Astrocyte (in vitro differentiated cells and primary cell): ENCODE results near the gene CRHR1. TPM values are rescaled to one million over a fixed set of nuclear protein-coding genes. Genes with fewer than 3 reads are reported as not detected.

ENCODE experiments used
- DNase-seq: peaks from one replicate; pipeline ENCODE4 v3.0.0-alpha.2; 2010; ENCODE audit warnings: low read depth
- FAIRE-seq: peaks from 2 replicates; lab custom pipeline; 2011; peaks lifted over from hg19 to GRCh38; lab: Jason Lieb, UNC
- H2AFZ ChIP-seq: 2 replicates; pipeline ENCODE4 v1.6.0; 2012; ENCODE audit warnings: low read depth, low read length, inconsistent platforms
- H3K27ac ChIP-seq: 2 replicates; pipeline ENCODE4 v1.5.1; 2011; ENCODE audit warnings: low read depth, low read length, inconsistent platforms
- H3K27me3 ChIP-seq: 2 replicates; pipeline ENCODE4 v1.6.0; 2011; ENCODE audit warnings: low read length, inconsistent platforms; ENCODE audit not compliant: insufficient read depth
- H3K36me3 ChIP-seq: 2 replicates; pipeline ENCODE4 v1.5.1; 2011; ENCODE audit warnings: low read length, inconsistent platforms; ENCODE audit not compliant: insufficient read depth
- H3K4me1 ChIP-seq: 2 replicates; pipeline ENCODE4 v1.5.1; 2011; ENCODE audit warnings: low read length, inconsistent platforms; ENCODE audit not compliant: insufficient read depth
- H3K4me2 ChIP-seq: 2 replicates; pipeline ENCODE4 v1.6.0; 2012; ENCODE audit warnings: low read length, inconsistent platforms
- H3K4me3 ChIP-seq: 2 replicates; pipeline ENCODE4 v1.5.1; 2011; ENCODE audit warnings: low read depth, mild to moderate bottlenecking, low read length, inconsistent platforms; ENCODE audit not compliant: insufficient read depth
- H3K79me2 ChIP-seq: 2 replicates; pipeline ENCODE4 v1.6.0; 2012; ENCODE audit warnings: mild to moderate bottlenecking, low read length, inconsistent platforms; ENCODE audit not compliant: insufficient read depth
- H3K9ac ChIP-seq: 2 replicates; pipeline ENCODE4 v1.6.0; 2012; ENCODE audit warnings: mild to moderate bottlenecking, low read length, inconsistent platforms
- H3K9me3 ChIP-seq: 2 replicates; pipeline ENCODE4 v1.5.1; 2012; ENCODE audit warnings: low read depth, mild to moderate bottlenecking, low read length, inconsistent platforms; ENCODE audit not compliant: insufficient read depth
- H4K20me1 ChIP-seq: 2 replicates; pipeline ENCODE4 v1.6.0; 2012; ENCODE audit warnings: low read length, inconsistent platforms; ENCODE audit not compliant: insufficient read depth
- H3K27ac Mint-ChIP-seq: one replicate; pipeline ENCODE4 v1.8.0; 2021; ENCODE audit warnings: mild to moderate bottlenecking, mixed read lengths; ENCODE audit not compliant: unreplicated experiment
- H3K27me3 Mint-ChIP-seq: one replicate; pipeline ENCODE4 v1.8.0; 2021; ENCODE audit warnings: low read depth, mixed read lengths; ENCODE audit not compliant: unreplicated experiment
- H3K36me3 Mint-ChIP-seq: one replicate; pipeline ENCODE4 v1.8.0; 2021; ENCODE audit warnings: low read depth, mixed read lengths; ENCODE audit not compliant: unreplicated experiment
- H3K4me1 Mint-ChIP-seq: one replicate; pipeline ENCODE4 v1.8.0; 2021; ENCODE audit warnings: low read depth, mixed read lengths; ENCODE audit not compliant: unreplicated experiment
- H3K4me3 Mint-ChIP-seq: one replicate; pipeline ENCODE4 v1.8.0; 2021; ENCODE audit warnings: mild to moderate bottlenecking, moderate library complexity, mixed read lengths; ENCODE audit not compliant: unreplicated experiment
- H3K9me3 Mint-ChIP-seq: one replicate; pipeline ENCODE4 v1.8.0; 2021; ENCODE audit warnings: mild to moderate bottlenecking, mixed read lengths; ENCODE audit not compliant: unreplicated experiment
- EZH2 ChIP-seq: IDR thresholded peaks from 2 replicates; pipeline ENCODE4 v1.6.1; 2012; ENCODE audit warnings: mild to moderate bottlenecking, low read length, inconsistent platforms; ENCODE audit not compliant: insufficient read depth
- total RNA-seq: library from RNA; stranded (reverse); gene quantifications from 2 replicates; pipeline ENCODE4 v1.2.1, GENCODE V29; 2021
- TF ChIP-seq, protein P1 (sequence below): IDR thresholded peaks from 2 replicates; pipeline ENCODE4 v1.5.1; 2011; ENCODE audit warnings: low read depth, mild to moderate bottlenecking, inconsistent platforms, low read length, moderate library complexity; ENCODE audit not compliant: insufficient read depth

Gene CRHR1
- total RNA-seq, 1 donor from 2014 or later: 0.20 TPM

GRCh38 chr17:45750779-45751440 is 33.2 kb upstream of the CRHR1 start:
- H3K4me2 ChIP-seq: no peak overlapping the region
- H3K9me3 Mint-ChIP-seq: no peaks in the 10 kb centered on the region
- TF ChIP-seq, protein P1, sequence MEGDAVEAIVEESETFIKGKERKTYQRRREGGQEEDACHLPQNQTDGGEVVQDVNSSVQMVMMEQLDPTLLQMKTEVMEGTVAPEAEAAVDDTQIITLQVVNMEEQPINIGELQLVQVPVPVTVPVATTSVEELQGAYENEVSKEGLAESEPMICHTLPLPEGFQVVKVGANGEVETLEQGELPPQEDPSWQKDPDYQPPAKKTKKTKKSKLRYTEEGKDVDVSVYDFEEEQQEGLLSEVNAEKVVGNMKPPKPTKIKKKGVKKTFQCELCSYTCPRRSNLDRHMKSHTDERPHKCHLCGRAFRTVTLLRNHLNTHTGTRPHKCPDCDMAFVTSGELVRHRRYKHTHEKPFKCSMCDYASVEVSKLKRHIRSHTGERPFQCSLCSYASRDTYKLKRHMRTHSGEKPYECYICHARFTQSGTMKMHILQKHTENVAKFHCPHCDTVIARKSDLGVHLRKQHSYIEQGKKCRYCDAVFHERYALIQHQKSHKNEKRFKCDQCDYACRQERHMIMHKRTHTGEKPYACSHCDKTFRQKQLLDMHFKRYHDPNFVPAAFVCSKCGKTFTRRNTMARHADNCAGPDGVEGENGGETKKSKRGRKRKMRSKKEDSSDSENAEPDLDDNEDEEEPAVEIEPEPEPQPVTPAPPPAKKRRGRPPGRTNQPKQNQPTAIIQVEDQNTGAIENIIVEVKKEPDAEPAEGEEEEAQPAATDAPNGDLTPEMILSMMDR: no peak
- no peak for TF ChIP-seq EZH2
- no peaks in the 10 kb centered on the region for H3K4me1 ChIP-seq
- no peaks in the 10 kb centered on the region for H3K36me3 ChIP-seq
- no peak overlapping the region for H3K4me3 ChIP-seq
- H3K27ac Mint-ChIP-seq: no peak overlapping the region
- no peak overlapping the region for H3K4me3 Mint-ChIP-seq
- peaks cover 72% of the 10 kb centered on the region for H3K27me3 Mint-ChIP-seq
- no peak overlapping the region for H2AFZ ChIP-seq
- DNase-seq (no peak), FAIRE-seq (no peak)
- no peaks in the 10 kb centered on the region for H3K36me3 Mint-ChIP-seq
- no peaks in the 10 kb centered on the region for H4K20me1 ChIP-seq
- no peak overlapping the region for H3K9ac ChIP-seq
- no peaks in the 10 kb centered on the region for H3K9me3 ChIP-seq
- H3K27ac ChIP-seq: no peak overlapping the region
- H3K4me1 Mint-ChIP-seq: no peaks in the 10 kb centered on the region
- peaks cover 3% of the 10 kb centered on the region for H3K27me3 ChIP-seq
- H3K79me2 ChIP-seq: no peaks in the 10 kb centered on the region

GRCh38 chr17:45751466-45751865 is 32.7 kb upstream of the CRHR1 start:
- Mint-ChIP-seq H3K4me3 (no peak overlapping the region), H3K27me3 (peaks cover 69% of the 10 kb centered on the region), H3K36me3 (no peaks in the 10 kb centered on the region), H3K27ac (no peak overlapping the region), H3K9me3 (no peaks in the 10 kb centered on the region), H3K4me1 (no peaks in the 10 kb centered on the region)
- no peaks in the 10 kb centered on the region for H3K4me1 ChIP-seq
- no peak overlapping the region for H3K27ac ChIP-seq
- no peak overlapping the region for H3K9ac ChIP-seq
- no peak for DNase-seq
- no peaks in the 10 kb centered on the region for H4K20me1 ChIP-seq
- TF ChIP-seq, protein P1: no peak
- no peak for TF ChIP-seq EZH2
- H3K4me2 ChIP-seq: no peak overlapping the region
- H3K79me2 ChIP-seq: no peaks in the 10 kb centered on the region
- H3K36me3 ChIP-seq: no peaks in the 10 kb centered on the region
- FAIRE-seq: no peak
- H2AFZ ChIP-seq: no peak overlapping the region
- H3K9me3 ChIP-seq: no peaks in the 10 kb centered on the region
- no peak overlapping the region for H3K4me3 ChIP-seq
- peaks cover 3% of the 10 kb centered on the region for H3K27me3 ChIP-seq

- no peaks in the 10 kb centered on the region for H4K20me1 ChIP-seq
- no peak overlapping the region for H3K27ac Mint-ChIP-seq
- FAIRE-seq (no peak), DNase-seq (no peak)
- no peak overlapping the region for H3K9ac ChIP-seq
- H2AFZ ChIP-seq: no peak overlapping the region
- H3K27me3 ChIP-seq: peaks cover 3% of the 10 kb centered on the region
- H3K36me3 Mint-ChIP-seq: no peaks in the 10 kb centered on the region
- no peaks in the 10 kb centered on the region for H3K9me3 Mint-ChIP-seq
- no peak overlapping the region for H3K4me2 ChIP-seq
- H3K4me3 ChIP-seq: no peak overlapping the region
- H3K9me3 ChIP-seq: no peaks in the 10 kb centered on the region
- H3K4me1 ChIP-seq: no peaks in the 10 kb centered on the region
- H3K4me3 Mint-ChIP-seq: no peak overlapping the region
- H3K79me2 ChIP-seq: no peaks in the 10 kb centered on the region
- peaks cover 72% of the 10 kb centered on the region for H3K27me3 Mint-ChIP-seq
- H3K27ac ChIP-seq: no peak overlapping the region
- TF ChIP-seq, protein P1: no peak
- no peak for TF ChIP-seq EZH2
- H3K4me1 Mint-ChIP-seq: no peaks in the 10 kb centered on the region
- no peaks in the 10 kb centered on the region for H3K36me3 ChIP-seq
Measured at GRCh38 chr17:45752246-45752645, 31.9 kb upstream of the CRHR1 start.
